Measurements from ENCODE around the gene BABAM2.
"Not testable (repeated sequence)": the region's sequence is repeated elsewhere in the genome, so short reads cannot be mapped to it uniquely, and the experiment has no call there.

Gene BABAM2

GRCh38 chr2:27953077-27953476, 62.5 kb downstream of the BABAM2 start:
- no peak for DNase-seq

GRCh38 chr2:27954221-27954673, 63.7 kb downstream of the BABAM2 start:
- no peak for DNase-seq

- DNase-seq, result peak; percentile 69
These were observed 64.3 kb downstream of the BABAM2 start for GRCh38 chr2:27954771-27955383.

GRCh38 chr2:27955384-27956161, 65.0 kb downstream of the BABAM2 start:
- no peak for DNase-seq

GRCh38 chr2:27956888-27957287, 66.4 kb downstream of the BABAM2 start:
- no peak for DNase-seq

- DNase-seq, result no peak
These were observed 68.3 kb downstream of the BABAM2 start for GRCh38 chr2:27958711-27959378.

- DNase-seq, result no peak
These were observed 69.0 kb downstream of the BABAM2 start for GRCh38 chr2:27959496-27959895.

- peak; percentile 26 for DNase-seq
These were observed 69.8 kb downstream of the BABAM2 start for GRCh38 chr2:27960237-27960912.

- no peak for DNase-seq
These were observed 71.5 kb downstream of the BABAM2 start for GRCh38 chr2:27962006-27962405.

GRCh38 chr2:27963472-27963871, 72.9 kb downstream of the BABAM2 start:
- no peak for DNase-seq

- no peak for DNase-seq
These were observed 73.5 kb downstream of the BABAM2 start for GRCh38 chr2:27964067-27964466.

- no peak for DNase-seq
These were observed 75.3 kb downstream of the BABAM2 start for GRCh38 chr2:27965841-27966240.

GRCh38 chr2:27966466-27966865, 75.9 kb downstream of the BABAM2 start:
- DNase-seq, result no peak

GRCh38 chr2:27967076-27967475, 76.5 kb downstream of the BABAM2 start:
- no peak for DNase-seq

- DNase-seq, result not testable (repeated sequence)
These were observed 77.5 kb downstream of the BABAM2 start for GRCh38 chr2:27968045-27968444.

GRCh38 chr2:27968957-27969356, 78.4 kb downstream of the BABAM2 start:
- DNase-seq, result not testable (repeated sequence)

GRCh38 chr2:27972311-27972710, 81.8 kb downstream of the BABAM2 start:
- no peak for DNase-seq

GRCh38 chr2:27973592-27973991, 83.1 kb downstream of the BABAM2 start:
- peak; percentile 17 for DNase-seq

- no peak for DNase-seq
These were observed 85.8 kb downstream of the BABAM2 start for GRCh38 chr2:27976308-27976707.

- peak; percentile 60 for DNase-seq
These were observed 87.3 kb downstream of the BABAM2 start for GRCh38 chr2:27977731-27978312.

GRCh38 chr2:27978761-27979160, 88.2 kb downstream of the BABAM2 start:
- not testable (repeated sequence) for DNase-seq

GRCh38 chr2:27980242-27980641, 89.7 kb downstream of the BABAM2 start:
- no peak for DNase-seq

- DNase-seq, result no peak
These were observed 93.6 kb downstream of the BABAM2 start for GRCh38 chr2:27984153-27984552.

All from activated CD4-positive, alpha-beta T cell treated with anti-CD3 and anti-CD28 coated beads for 48 hours (primary cell).